Measurements from ENCODE around the gene ACSS3. TPM values are rescaled to one million over a fixed set of nuclear protein-coding genes. Genes with fewer than 3 reads are reported as not detected.

The ACSS3 gene
- total RNA-seq, 1 experiment from 2014 or later = 0.70 TPM

DNA sequence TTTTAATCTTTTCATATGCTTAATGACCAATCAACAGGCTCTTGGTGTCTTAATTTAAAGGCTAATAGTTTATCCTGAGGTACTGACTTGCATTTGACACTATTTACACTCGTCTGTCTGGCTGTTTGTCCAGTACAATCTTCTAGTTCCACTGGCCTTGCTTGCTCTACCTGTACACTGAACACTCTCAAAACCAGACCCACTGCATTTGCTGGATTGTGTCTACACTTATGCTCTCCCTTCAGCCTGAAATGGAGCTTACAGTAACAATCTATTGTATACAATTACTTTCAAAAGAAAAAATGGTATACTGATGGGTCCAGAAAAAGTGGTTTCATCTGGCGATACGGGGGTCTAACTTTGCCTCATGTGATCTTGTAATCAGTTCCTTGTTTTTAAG lies 2.3 kb upstream of the ACSS3 start:
- no peaks in the 10 kb centered on the region for H3K36me3 Mint-ChIP-seq (ENCODE audit: insufficient read depth, unreplicated experiment)
- intact Hi-C loops (cut with micrococcal nuclease; ENCODE audit: unreplicated experiment) = no loop called here

DNA sequence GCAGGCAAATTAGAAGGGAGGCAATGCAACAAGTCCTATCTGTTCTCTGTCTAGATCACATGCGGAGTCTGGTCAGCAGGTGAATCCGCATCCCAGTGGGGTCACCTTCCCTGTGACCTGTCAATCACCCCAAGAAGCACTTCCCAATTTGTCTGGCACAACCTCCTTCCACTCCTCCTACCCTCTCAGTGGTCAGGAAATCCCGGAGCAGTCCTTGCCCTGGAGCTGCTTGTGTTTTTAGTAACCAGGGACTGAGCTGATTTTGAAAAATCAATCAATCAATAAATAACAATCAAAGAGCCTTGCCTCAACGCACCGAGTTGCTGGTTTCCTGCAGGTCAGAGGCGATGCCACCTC lies 572 bp upstream of the ACSS3 start:
- H3K36me3 ChIP-seq (ENCODE audit: control insufficient read depth, insufficient read depth, low read length) = no peaks in the 10 kb centered on the region

More for the DNA sequence above, 2.3 kb upstream of the ACSS3 start:
- ChIA-PET CTCF (no interaction called here), POLR2A (no interaction called here)
- H3K27me3 ChIP-seq (replicated peaks; ENCODE audit: control insufficient read depth, insufficient read depth, low read length) = no peaks in the 10 kb centered on the region
- no peaks in the 10 kb centered on the region for H3K9me3 ChIP-seq
- Mint-ChIP-seq H3K4me3 (ENCODE audit: unreplicated experiment) (no peak overlapping the region), H3K27me3 (ENCODE audit: insufficient read depth, unreplicated experiment) (no peaks in the 10 kb centered on the region), H3K27ac (ENCODE audit: unreplicated experiment) (no peak overlapping the region), H3K4me1 (ENCODE audit: low read depth, unreplicated experiment) (peaks cover 17% of the 10 kb centered on the region), H3K9me3 (ENCODE audit: unreplicated experiment) (no peaks in the 10 kb centered on the region)
- H3K4me1 ChIP-seq = no peaks in the 10 kb centered on the region
- no peak overlapping the region for H3K4me3 ChIP-seq (ENCODE audit: low read depth, low read length)
- no peaks in the 10 kb centered on the region for H3K36me3 ChIP-seq (ENCODE audit: control insufficient read depth, insufficient read depth, low read length)
- BruUV-seq (replicated peaks) = no TSS peak
- DNase-seq = no peak
- TF ChIP-seq, protein P1, sequence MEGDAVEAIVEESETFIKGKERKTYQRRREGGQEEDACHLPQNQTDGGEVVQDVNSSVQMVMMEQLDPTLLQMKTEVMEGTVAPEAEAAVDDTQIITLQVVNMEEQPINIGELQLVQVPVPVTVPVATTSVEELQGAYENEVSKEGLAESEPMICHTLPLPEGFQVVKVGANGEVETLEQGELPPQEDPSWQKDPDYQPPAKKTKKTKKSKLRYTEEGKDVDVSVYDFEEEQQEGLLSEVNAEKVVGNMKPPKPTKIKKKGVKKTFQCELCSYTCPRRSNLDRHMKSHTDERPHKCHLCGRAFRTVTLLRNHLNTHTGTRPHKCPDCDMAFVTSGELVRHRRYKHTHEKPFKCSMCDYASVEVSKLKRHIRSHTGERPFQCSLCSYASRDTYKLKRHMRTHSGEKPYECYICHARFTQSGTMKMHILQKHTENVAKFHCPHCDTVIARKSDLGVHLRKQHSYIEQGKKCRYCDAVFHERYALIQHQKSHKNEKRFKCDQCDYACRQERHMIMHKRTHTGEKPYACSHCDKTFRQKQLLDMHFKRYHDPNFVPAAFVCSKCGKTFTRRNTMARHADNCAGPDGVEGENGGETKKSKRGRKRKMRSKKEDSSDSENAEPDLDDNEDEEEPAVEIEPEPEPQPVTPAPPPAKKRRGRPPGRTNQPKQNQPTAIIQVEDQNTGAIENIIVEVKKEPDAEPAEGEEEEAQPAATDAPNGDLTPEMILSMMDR (IDR thresholded peaks at IDR 0.05; ENCODE audit: insufficient read depth in 1 of 2, low read depth in 1 of 2, low read length in 1 of 2, severe bottlenecking in 1 of 2, unreplicated experiment in 1 of 2) = no peak

DNA sequence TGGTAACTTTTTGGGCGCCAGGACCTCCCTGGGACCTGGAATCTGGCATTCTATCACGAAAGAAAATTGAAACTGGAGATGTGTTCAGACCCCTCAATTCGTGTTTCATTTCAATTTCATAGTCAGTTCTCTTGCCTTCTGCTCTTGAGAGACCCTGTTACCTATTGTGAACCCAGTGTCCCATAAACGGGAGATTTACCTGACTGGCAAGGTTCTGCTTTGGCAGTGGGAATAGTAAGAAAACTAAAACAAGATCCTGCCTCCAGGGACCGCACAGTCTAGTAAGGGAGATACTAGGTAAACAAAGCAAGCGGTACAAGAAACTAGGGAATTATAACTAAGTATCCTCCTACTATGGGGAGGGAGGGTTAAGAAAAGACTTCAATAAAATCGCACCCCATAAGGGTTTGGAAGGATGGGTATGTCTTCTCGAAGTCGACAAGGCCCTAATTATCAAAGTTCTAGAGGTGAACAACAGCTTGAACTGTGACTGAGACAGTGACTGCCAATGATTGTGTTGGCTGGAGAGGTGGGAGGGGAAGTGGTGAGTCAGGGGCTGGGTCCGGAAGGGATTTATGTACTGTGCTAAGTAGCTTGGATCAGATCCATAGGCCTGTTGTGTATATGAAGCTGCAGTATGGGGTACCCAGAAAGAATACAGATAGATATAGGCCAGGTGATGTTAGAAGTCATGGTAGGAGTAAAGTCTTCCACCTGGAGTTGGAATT lies 754 bp downstream of the ACSS3 start:
- ChIA-PET POLR2A (no interaction called here), CTCF (no interaction called here)
- Mint-ChIP-seq H3K27ac (ENCODE audit: unreplicated experiment) (no peak overlapping the region), H3K27me3 (ENCODE audit: insufficient read depth, unreplicated experiment) (no peaks in the 10 kb centered on the region), H3K9me3 (ENCODE audit: unreplicated experiment) (no peaks in the 10 kb centered on the region), H3K36me3 (ENCODE audit: insufficient read depth, unreplicated experiment) (no peaks in the 10 kb centered on the region), H3K4me1 (ENCODE audit: low read depth, unreplicated experiment) (peaks cover 17% of the 10 kb centered on the region), H3K4me3 (ENCODE audit: unreplicated experiment) (no peak overlapping the region)
- Histone ChIP-seq H3K27me3 (replicated peaks; ENCODE audit: control insufficient read depth, insufficient read depth, low read length) (no peaks in the 10 kb centered on the region), H3K36me3 (ENCODE audit: control insufficient read depth, insufficient read depth, low read length) (no peaks in the 10 kb centered on the region), H3K4me1 (no peaks in the 10 kb centered on the region), H3K4me3 (ENCODE audit: low read depth, low read length) (no peak overlapping the region), H3K9me3 (no peaks in the 10 kb centered on the region)
- intact Hi-C loops (cut with micrococcal nuclease; ENCODE audit: unreplicated experiment) = no loop called here
- DNase-seq = no peak
- TF ChIP-seq, protein P1 (IDR thresholded peaks at IDR 0.05; ENCODE audit: insufficient read depth in 1 of 2, low read depth in 1 of 2, low read length in 1 of 2, severe bottlenecking in 1 of 2, unreplicated experiment in 1 of 2) = no peak
- BruUV-seq (replicated peaks) = no TSS peak

More for the DNA sequence above, 572 bp upstream of the ACSS3 start:
- Histone ChIP-seq H3K4me3 (ENCODE audit: low read depth, low read length) (no peak overlapping the region), H3K4me1 (no peaks in the 10 kb centered on the region), H3K27me3 (replicated peaks; ENCODE audit: control insufficient read depth, insufficient read depth, low read length) (no peaks in the 10 kb centered on the region), H3K9me3 (no peaks in the 10 kb centered on the region)
- POLR2A ChIA-PET = no interaction called here
- no peak overlapping the region for H3K27ac Mint-ChIP-seq (ENCODE audit: unreplicated experiment)
- H3K27me3 Mint-ChIP-seq (ENCODE audit: insufficient read depth, unreplicated experiment) = no peaks in the 10 kb centered on the region
- TF ChIP-seq, protein P1 (IDR thresholded peaks at IDR 0.05; ENCODE audit: insufficient read depth in 1 of 2, low read depth in 1 of 2, low read length in 1 of 2, severe bottlenecking in 1 of 2, unreplicated experiment in 1 of 2) = no peak
- DNase-seq = no peak
- H3K4me3 Mint-ChIP-seq (ENCODE audit: unreplicated experiment) = no peak overlapping the region
- intact Hi-C loops (cut with micrococcal nuclease; ENCODE audit: unreplicated experiment) = no loop called here
- CTCF ChIA-PET = no interaction called here
- peaks cover 17% of the 10 kb centered on the region for H3K4me1 Mint-ChIP-seq (ENCODE audit: low read depth, unreplicated experiment)
- no peaks in the 10 kb centered on the region for H3K9me3 Mint-ChIP-seq (ENCODE audit: unreplicated experiment)
- no peaks in the 10 kb centered on the region for H3K36me3 Mint-ChIP-seq (ENCODE audit: insufficient read depth, unreplicated experiment)
- no TSS peak for BruUV-seq (replicated peaks)

All from Caco-2 (cell line).